Ishikawa (cell line): ENCODE measurements around the gene MYEF2.
A peak's percentile ranks its signal among the peaks of the same experiment; 100 is the strongest.

Source experiments
- CEBPB ChIP-seq: IDR thresholded peaks from 2 replicates; pipeline ENCODE4 v1.6.1; 2012
- CREB1 ChIP-seq: IDR thresholded peaks from 2 replicates; pipeline ENCODE4 v1.6.1; 2012; ENCODE audit warnings: low read depth
- EGR1 ChIP-seq: IDR thresholded peaks from 2 replicates; pipeline ENCODE4 v1.6.1; 2012
- EP300 ChIP-seq: IDR thresholded peaks from 2 replicates; pipeline ENCODE4 v1.6.1; 2012; ENCODE audit warnings: borderline replicate concordance
- FOXM1 ChIP-seq: IDR thresholded peaks from 2 replicates; pipeline ENCODE4 v1.6.1; 2012; ENCODE audit warnings: low read depth, borderline replicate concordance
- NFIC ChIP-seq: IDR thresholded peaks from 2 replicates; pipeline ENCODE4 v1.6.1; 2012
- RAD21 ChIP-seq: IDR thresholded peaks from 2 replicates; pipeline ENCODE4 v1.6.1; 2012; ENCODE audit warnings: low read depth
- TAF1 ChIP-seq: IDR thresholded peaks from 2 replicates; pipeline ENCODE4 v1.6.1; 2012; ENCODE audit warnings: low read depth, mild to moderate bottlenecking
- TCF12 ChIP-seq: IDR thresholded peaks from 2 replicates; pipeline ENCODE4 v1.6.1; 2012; ENCODE audit warnings: low read depth
- TEAD4 ChIP-seq: IDR thresholded peaks from 2 replicates; pipeline ENCODE4 v1.6.1; 2012
- YY1 ChIP-seq: IDR thresholded peaks from 2 replicates; pipeline ENCODE4 v1.6.1; 2012; ENCODE audit warnings: low read depth
- ZBTB7A ChIP-seq: IDR thresholded peaks from 2 replicates; pipeline ENCODE4 v1.6.1; 2012; ENCODE audit warnings: low read depth
- TF ChIP-seq, protein P1 (sequence below): IDR thresholded peaks from 2 replicates; pipeline ENCODE4 v1.6.1; 2012
- TF ChIP-seq, protein P2 (sequence below): IDR thresholded peaks from 2 replicates; pipeline ENCODE4 v1.6.1; 2012; ENCODE audit warnings: low read depth, mild to moderate bottlenecking
- TF ChIP-seq, protein P3 (sequence below): IDR thresholded peaks from 2 replicates; pipeline ENCODE4 v1.6.1; 2012

The MYEF2 gene

DNA sequence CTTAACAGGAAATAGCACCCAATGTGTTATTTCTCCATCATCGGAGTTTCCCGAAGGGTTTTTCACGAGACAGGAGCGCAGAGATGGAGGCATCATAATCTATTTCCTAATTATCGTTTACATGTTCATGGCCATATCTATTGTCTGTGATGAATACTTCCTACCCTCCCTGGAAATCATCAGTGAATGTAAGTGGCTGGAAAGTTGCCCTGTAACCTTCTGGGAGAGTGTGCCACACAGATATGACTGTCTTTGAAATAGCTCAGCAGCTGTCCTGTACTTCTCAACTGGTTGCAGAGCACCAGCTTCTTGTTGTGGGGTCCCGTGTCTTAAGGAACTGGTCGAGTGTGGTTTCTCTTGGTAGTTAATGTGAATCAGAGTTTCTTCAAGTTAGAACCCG, 56.2 kb downstream of the MYEF2 start:
- TF ChIP-seq, protein P1, sequence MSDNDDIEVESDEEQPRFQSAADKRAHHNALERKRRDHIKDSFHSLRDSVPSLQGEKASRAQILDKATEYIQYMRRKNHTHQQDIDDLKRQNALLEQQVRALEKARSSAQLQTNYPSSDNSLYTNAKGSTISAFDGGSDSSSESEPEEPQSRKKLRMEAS = no peak
- TF ChIP-seq TCF12 = no peak
- no peak for TF ChIP-seq TEAD4
- TF ChIP-seq FOXM1 = no peak
- no peak for TF ChIP-seq NFIC
- TF ChIP-seq CREB1 = no peak

DNA sequence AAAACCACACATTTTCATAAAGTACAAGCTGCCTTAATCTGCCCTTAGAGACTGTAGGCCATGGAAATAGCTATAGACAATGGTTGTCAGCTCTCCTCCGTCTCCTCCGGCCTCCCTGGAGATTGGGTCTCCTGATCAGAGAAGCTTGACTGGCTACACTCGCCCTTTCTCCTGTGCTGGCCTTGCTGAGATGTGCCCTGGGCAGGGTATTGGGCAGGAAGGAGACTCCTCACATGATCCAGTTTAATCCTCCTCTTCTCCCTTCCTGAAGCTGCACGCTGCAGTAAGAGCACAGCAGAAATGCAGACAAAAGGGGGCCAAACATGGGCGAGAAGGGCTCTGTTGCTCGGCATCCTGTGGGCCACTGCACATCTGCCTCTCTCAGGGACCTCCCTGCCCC, 57.4 kb downstream of the MYEF2 start, which contains the start of gene SLC24A5:
Gene SLC24A5 (plus strand): TSS at position 246 of the 400 bp plus-strand sequence. CDS start 55 bp downstream, at position 301.
- TF ChIP-seq YY1 = no peak
- TF ChIP-seq, protein P2, sequence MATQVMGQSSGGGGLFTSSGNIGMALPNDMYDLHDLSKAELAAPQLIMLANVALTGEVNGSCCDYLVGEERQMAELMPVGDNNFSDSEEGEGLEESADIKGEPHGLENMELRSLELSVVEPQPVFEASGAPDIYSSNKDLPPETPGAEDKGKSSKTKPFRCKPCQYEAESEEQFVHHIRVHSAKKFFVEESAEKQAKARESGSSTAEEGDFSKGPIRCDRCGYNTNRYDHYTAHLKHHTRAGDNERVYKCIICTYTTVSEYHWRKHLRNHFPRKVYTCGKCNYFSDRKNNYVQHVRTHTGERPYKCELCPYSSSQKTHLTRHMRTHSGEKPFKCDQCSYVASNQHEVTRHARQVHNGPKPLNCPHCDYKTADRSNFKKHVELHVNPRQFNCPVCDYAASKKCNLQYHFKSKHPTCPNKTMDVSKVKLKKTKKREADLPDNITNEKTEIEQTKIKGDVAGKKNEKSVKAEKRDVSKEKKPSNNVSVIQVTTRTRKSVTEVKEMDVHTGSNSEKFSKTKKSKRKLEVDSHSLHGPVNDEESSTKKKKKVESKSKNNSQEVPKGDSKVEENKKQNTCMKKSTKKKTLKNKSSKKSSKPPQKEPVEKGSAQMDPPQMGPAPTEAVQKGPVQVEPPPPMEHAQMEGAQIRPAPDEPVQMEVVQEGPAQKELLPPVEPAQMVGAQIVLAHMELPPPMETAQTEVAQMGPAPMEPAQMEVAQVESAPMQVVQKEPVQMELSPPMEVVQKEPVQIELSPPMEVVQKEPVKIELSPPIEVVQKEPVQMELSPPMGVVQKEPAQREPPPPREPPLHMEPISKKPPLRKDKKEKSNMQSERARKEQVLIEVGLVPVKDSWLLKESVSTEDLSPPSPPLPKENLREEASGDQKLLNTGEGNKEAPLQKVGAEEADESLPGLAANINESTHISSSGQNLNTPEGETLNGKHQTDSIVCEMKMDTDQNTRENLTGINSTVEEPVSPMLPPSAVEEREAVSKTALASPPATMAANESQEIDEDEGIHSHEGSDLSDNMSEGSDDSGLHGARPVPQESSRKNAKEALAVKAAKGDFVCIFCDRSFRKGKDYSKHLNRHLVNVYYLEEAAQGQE = no peak
- no peak for TF ChIP-seq RAD21
- no peak for TF ChIP-seq CEBPB
- TF ChIP-seq TCF12 = no peak
- no peak for TF ChIP-seq EP300
- no peak for TF ChIP-seq CREB1
- TF ChIP-seq ZBTB7A = no peak
- no peak for TF ChIP-seq NFIC
- TF ChIP-seq, protein P3, sequence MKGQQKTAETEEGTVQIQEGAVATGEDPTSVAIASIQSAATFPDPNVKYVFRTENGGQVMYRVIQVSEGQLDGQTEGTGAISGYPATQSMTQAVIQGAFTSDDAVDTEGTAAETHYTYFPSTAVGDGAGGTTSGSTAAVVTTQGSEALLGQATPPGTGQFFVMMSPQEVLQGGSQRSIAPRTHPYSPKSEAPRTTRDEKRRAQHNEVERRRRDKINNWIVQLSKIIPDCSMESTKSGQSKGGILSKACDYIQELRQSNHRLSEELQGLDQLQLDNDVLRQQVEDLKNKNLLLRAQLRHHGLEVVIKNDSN = no peak
- TF ChIP-seq EGR1 = no peak
- TF ChIP-seq FOXM1 = no peak
- TF ChIP-seq TEAD4 = no peak
- TF ChIP-seq TAF1 = no peak

DNA sequence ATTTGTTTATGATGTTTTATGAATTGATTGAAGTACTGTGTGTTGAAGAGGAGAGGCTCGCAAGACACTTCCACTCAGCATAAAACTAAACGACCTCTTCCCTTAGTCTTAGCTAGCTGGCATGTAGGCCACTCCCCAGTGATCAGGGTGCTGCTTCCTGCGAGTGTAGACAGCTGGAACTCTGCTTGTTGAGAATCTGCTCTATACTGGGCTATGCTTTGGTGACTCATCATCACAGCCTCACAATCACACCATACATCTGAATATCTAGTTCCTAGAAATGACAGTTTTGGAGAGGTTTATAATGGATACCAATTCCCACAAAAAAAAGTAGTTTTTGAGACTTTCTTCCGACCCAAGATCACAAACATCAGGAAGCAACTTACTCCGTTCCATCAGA, 58.8 kb downstream of the MYEF2 start:
- no peak for TF ChIP-seq CEBPB
- no peak for TF ChIP-seq TEAD4
- no peak for TF ChIP-seq CREB1
- TF ChIP-seq EP300 = no peak
- TF ChIP-seq TCF12 = no peak

DNA sequence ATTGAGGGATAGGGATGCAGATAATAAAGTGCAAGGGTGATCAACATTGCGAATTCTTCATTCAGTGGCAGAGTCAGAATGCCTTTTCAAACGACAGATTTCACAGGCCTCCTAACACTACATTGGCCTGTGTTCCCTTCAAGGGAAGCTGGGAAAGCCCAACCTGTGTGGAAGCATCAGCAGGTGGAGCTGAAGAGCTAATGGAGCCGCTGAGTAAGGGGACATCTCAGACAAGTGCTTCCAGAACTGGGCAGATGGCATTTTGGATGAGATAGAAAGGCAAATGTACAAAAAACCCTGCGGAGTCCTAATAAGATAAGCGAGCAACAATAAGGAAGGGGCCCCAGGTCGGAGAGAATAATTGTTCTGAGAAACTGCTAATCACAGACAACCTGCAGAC, 65.9 kb downstream of the MYEF2 start:
- no peak for TF ChIP-seq CEBPB
- TF ChIP-seq RAD21 = peak; percentile 52

DNA sequence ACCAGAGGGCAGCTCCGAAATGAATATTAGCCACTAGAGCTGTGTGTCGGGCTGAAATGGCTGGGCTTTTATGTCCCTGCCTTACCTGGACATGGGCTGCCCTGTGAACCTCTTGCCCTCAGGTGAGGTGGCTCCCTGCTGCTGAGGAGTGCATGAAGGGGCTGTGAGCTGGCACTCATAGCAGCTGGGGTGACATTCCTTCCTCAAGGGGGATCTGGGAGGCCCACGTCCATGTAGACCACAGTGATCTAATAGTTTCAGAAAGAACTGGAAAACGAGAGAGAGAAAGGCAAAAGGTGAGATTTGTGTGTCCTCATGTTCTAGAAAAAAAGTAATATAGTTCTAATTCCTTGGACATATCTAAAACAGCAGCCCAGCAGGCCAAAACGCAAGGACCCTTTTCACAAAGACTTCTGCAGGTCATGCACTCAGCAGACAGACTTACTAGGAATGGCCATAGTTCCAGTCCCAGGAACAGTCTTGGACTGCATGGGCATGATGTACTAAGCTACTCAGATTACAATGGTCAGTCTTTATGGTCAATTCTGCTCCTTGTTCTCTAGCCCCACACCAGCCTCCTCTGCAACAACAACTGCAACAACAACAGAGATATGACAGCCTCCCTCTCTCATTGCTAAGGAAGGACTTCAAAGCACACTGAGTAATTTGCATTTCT, 68.1 kb downstream of the MYEF2 start:
- TF ChIP-seq TEAD4 (no peak), EP300 (no peak), RAD21 (no peak), YY1 (no peak), NFIC (no peak)
- TF ChIP-seq, protein P1 = no peak

DNA sequence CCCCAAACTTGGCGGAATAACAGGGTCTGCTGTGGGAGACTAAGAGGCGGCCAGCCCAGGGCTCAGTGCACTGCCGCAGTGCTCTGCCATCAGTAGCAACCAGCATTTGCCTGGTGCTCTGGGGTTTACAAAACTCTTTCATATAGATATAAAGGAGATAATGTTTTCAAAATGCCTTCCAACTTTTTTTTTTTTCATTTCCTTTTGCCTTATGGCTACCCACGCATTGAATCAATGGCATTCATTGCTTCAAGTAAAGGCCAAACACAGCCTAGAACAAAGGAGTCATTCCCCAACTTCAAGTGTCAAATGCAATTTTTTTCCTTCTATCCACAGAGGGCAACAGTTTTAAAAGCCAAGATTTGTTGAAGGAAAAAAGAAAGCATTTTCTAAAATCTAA, 68.9 kb downstream of the MYEF2 start:
- TF ChIP-seq EP300 (no peak), YY1 (no peak), FOXM1 (no peak), TEAD4 (no peak)

DNA sequence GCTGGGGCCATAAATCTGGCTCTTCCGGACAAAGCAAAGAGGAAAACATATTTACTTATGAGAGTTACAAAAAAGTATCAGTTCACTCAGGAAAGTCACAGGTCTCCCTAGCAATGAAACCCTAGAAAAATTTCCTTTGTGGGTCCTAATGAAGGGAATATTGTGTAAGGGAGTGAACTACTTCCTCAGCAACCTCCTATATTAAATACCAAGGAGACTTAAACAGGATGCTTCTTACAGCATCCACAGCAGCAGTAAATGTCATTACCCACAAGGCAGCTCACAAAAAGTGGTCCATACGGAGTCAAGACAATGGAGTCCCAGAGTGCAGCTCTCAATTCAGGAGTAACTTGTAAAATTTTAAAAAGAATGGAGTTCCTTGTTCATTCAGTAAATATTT, 72.2 kb downstream of the MYEF2 start:
- no peak for TF ChIP-seq TCF12
- no peak for TF ChIP-seq CREB1
- TF ChIP-seq, protein P3 = no peak
- TF ChIP-seq FOXM1 = no peak
- no peak for TF ChIP-seq EP300

DNA sequence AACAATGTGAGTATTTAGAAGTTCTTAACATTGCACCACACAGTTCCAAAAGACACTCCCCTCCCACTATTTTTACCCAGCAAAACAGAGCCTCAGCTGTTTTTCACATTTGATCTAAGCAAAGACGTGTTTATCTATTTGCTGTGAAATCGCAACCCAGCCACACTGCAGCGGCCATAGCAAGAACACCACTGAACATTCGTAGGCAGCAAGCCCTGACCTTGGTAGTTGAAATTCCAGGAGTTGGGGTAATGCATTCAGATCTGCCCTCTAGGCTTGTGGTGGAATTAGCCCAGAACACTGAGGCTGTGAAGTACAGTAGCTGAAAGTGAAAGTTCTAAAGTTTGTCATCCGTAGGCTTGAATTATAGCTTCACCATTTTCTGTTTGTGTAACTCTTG, 74.4 kb downstream of the MYEF2 start:
- TF ChIP-seq, protein P2 = no peak
- TF ChIP-seq, protein P1 = no peak
- TF ChIP-seq EP300 (no peak), TEAD4 (no peak), YY1 (no peak), RAD21 (no peak)
